HG03432 (cell line): ENCODE data around the gene ESPL1.
"Not testable (repeated sequence)": the region's sequence is repeated elsewhere in the genome, so short reads cannot be mapped to it uniquely, and the experiment has no call there.

ENCODE experiments used
- ATAC-seq: cut with Tn5 transposase; IDR thresholded peaks from one replicate; pipeline ENCODE4 v1.9.1; 2021; ENCODE audit warnings: mild to moderate bottlenecking, moderate library complexity; ENCODE audit not compliant: unreplicated experiment

The ESPL1 gene

DNA sequence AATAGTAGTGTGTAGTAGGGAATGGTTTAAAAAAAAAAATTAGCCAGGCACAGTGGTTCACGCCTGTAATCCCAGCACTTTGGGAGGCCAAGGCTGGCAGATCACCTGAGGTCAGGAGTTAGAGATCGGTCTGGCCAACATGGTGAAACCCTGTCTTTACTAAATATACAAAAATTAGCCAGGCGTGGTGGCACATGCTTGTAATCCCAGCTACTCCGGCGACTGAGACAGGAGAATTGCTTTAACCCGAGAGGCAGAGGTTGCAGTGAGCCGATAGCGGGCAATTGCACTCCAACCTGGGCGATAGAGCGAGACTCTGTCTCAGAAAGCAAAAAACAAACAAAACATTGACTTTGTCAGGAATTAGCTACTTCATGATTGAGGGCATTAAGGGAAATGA is 29.0 kb downstream of the ESPL1 start:
- not testable (repeated sequence) for ATAC-seq

DNA sequence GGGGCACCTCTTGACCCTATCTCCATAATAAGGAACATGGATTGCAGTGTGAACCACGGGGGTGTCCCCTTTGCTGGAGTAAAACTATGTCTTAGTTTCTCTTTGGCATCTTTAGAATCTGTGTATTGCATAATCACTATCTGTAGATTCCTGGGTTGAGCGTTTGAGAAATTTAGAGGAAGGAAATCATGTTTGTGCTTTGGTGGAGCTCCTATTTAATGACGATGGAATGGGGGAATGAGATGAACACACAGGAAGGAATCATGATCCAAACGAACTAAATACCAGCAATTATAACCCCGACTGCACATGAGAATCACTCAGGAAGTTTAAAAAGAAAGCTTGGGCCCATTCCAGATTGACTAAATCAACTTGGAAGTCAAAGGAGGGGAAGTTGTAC is 30.1 kb downstream of the ESPL1 start:
- ATAC-seq = no peak

GRCh38 chr12:53299101-53299453 is 31.0 kb downstream of the ESPL1 start:
- ATAC-seq = no peak

DNA sequence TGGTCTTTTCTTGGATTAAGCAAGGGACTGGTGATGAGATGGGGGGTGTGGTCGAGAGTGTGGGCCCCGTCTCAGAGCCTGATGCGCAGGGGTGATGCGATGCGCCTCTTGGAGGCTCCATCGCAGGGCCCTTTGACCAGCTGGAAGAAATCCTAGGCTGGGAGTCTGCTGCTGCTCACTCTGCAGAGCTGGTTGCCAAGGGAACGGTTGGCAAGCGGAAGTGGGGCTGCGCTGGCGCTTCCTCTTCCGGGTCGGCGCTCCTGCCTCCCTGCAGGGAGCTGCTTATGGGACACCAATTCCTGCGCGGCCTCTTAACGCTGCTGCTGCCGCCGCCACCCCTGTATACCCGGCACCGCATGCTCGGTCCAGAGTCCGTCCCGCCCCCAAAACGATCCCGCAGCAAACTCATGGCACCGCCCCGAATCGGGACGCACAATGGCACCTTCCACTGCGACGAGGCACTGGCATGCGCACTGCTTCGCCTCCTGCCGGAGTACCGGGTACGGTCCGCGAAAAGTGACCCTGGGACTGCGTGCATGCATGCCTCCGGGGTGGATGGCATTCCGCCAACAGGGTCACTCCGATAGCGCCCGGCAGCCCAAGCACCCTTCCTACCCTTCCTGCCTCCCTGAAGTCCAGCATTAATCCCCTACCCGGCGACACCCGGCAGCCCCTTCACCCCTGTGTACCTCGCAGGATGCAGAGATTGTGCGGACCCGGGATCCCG is 31.5 kb downstream of the ESPL1 start, which contains the start of gene MYG1:
Gene MYG1, plus strand, starts transcription at position 242 of the 727 bp plus-strand sequence. Its CDS starts 43 bp downstream, at position 285.
- peak; percentile 79 for ATAC-seq

- ATAC-seq = no peak
Observed at GRCh38 chr12:53300187-53300586, 32.1 kb downstream of the ESPL1 start.

- ATAC-seq = no peak
Observed at GRCh38 chr12:53302903-53303302, 34.8 kb downstream of the ESPL1 start.

- ATAC-seq = no peak
Observed at GRCh38 chr12:53306826-53307225, 38.7 kb downstream of the ESPL1 start.

DNA sequence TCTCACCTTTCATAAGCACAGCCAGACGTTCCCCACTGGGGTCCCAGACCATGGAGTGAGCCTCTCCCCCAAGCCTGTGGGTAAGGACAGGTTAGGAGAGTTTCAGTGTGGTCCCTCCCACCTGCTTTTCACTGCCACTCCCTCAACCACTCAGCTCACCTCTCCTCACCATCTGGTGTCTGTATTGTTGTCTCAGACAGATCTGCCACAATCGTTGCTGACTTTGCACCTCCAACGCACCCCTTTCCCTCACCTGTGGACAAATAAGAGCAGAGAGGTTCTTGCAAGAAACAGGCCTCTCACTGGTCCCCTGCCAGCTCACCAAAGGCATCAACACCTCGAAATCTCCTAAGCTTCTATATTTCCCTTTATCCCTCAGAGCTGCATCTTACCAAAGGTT is 40.2 kb downstream of the ESPL1 start:
- no peak for ATAC-seq

- ATAC-seq = no peak
Observed at GRCh38 chr12:53313996-53314395, 45.9 kb downstream of the ESPL1 start.

DNA sequence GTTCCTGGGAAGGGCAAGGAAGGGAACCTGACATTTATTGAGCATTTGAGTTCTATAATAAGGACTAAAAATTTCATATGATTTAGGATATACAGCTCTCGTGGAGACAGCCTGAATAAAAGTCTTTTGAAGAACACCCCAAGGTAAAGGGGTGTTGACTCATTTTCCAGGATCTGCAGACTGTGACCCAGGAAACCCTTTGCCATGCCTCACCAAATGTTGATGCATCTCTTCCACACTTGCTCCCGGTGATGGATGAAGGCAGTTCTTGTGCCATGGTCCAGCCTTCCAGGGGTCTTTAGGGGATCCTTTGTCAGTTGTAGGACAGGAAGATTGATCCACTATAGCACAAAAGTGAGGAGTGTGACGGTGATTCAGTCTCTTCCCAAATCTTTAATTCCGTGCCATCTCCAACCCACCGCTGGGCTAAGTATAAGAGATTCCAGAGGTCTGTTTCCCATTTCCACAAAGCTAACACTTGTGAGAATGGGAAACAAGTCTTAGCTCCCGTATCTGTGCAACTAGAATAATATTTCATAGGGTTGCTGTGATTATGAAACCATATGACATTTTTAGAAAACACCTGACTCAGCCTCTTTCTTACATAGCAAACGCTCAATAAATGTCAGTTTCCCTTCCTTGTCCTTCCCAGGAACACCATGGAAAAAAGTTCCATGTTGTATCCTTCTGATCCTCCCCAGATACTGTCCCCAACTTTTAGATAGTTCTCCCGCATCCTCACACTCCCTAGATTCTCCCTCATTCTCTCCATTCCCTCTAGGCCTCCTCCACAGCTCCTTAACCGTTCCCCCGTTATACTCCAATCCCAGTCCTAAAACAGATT is 52.5 kb downstream of the ESPL1 start:
- no peak for ATAC-seq

DNA sequence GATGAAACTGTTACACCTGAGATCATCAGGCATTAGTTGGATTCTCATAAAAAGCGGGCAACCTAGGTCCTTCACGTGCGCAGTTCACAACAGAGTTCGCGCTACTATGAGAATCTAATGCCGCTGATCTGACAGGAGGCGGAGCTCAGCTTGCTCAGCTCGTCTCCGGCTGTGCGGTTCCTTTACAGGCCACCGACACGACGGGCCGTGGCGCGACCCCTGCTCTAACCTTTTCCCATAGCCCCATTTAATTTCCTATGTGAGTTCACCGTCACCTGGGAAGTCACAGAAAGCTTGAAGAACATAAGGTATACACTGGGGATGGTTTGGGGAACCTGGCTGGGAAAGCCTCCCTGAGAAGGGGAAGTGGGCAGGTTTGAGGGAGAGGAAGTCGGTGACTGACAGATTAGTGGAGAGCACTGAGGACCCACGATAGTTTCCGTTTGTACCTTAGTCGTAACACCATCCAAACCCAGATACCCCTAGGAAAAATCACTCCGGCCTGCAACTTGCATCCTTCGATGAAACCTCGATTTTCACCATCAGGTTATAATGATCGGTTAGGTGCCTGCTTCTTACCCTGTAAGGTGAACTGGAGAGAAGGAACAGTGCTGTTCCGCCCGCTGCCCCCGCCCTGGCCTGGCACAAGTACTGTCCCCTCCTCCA is 56.1 kb downstream of the ESPL1 start:
- ATAC-seq = peak; percentile 26

GRCh38 chr12:53324779-53325510 is 56.8 kb downstream of the ESPL1 start:
- ATAC-seq = peak; percentile 63

GRCh38 chr12:53325511-53326061 is 57.5 kb downstream of the ESPL1 start:
- ATAC-seq = no peak

DNA sequence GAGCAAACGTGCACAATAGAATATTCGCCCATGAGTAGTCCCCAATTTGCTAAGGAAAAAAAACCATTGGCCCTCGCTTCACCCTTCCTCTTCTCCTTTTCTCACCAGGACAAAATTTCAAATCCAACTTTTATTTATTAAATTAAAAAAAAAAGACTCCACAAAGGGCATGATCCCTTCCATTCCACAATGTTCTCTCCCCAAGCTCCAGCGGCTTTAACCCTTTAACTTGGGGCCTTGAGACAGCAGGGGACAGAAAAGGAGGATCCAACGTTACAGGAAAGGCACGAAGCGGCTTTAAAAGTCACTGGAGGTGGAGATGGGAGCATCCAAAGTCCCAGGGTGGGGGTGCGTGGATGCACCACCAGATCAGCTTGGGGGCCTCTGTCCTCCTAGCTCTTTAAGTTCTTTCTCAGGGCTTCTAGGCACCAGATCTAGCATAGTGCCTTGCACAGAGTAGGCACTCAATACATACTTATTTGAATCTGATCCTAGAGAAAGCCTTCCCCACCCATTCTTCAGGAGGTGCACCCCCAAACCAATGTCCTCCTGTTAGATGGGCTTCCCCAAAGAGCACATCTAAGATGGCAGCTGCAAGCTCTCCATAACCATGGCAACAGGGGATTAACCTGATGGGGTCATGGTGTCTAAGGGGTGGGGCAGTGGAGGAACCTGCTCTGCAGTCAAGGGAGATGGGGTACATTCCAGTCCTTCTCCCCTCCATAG is 58.5 kb downstream of the ESPL1 start:
- no peak for ATAC-seq

GRCh38 chr12:53327435-53328042 is 59.4 kb downstream of the ESPL1 start:
- no peak for ATAC-seq

GRCh38 chr12:53328043-53328435 is 59.9 kb downstream of the ESPL1 start:
- no peak for ATAC-seq

DNA sequence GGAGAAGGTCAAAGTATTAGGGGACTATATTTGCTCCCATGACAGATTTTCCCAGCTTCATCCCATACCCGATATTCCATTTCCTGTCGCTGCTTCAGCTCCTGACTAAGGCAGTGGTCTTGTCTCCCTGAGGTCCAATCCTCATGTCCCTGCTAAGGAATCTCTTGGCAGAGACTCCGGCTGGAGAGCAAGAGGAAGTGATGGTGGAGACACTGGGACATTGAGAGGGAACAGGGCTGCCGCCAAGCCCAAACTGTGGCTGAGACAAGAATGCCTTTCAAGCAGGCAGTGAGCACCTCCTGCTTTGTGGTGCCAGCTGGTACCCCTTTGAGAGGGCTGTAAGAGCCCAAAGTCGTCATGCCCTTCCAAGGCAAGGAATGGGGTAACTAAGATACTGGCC is 62.6 kb downstream of the ESPL1 start:
- no peak for ATAC-seq

GRCh38 chr12:53332339-53332738 is 64.2 kb downstream of the ESPL1 start:
- not testable (repeated sequence) for ATAC-seq

DNA sequence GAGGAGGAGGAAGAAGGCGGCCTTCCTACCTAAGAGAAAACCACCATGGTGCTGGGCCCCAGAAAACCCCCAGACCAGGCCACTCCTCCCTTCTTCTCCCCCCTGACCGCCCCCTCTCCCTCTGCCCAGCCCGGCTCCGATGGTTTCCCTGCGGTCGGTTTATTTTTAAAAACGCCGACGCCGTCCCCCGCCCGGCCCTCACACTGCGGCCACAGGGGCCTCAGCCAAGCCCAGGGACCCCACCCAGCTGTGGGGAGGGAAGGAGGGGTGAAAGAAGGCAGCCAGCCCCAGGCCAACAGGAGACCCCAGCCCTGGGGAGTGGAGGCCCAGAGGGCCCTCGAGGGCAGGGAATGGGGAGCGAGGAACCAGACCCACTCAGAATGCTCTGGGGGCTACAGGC is 64.6 kb downstream of the ESPL1 start:
- no peak for ATAC-seq

DNA sequence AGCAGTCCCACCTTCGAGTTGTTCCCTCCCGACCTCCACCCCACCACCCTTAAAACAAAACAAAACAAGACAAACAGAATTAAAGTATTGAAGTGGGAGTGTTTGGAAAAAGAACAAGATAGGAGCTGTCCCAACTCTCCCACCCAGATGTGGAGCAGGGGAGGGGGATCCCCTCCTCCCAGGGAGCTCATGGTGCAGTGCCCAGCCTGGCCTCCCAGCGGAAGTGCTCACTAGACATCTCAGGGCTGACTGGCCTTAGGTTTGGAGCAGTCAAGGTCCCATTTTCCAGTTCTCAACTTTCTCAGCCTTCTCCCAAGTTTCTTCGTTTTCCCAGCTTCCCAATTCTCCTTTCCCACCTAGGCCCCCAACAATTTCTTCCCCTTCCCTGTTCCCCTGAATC is 65.2 kb downstream of the ESPL1 start:
- no peak for ATAC-seq
